CD4-positive, alpha-beta memory T cell (primary cell): Measurements from ENCODE around the gene TMEM154. TPM values are rescaled to one million over a fixed set of nuclear protein-coding genes. Genes with fewer than 3 reads are reported as not detected.
A peak's percentile ranks its signal among the peaks of the same experiment; 100 is the strongest.

Source experiments
- CTCF ChIA-PET: fragments of 350-600 bp; sonication (Branson Sonifier 250); formaldehyde crosslinking; loops from one replicate; lab custom pipeline; 2021; ENCODE audit warnings: inconsistent platforms; ENCODE audit not compliant: partially characterized antibody; lab: Charles Lee
- POLR2A ChIA-PET: fragments of 350-600 bp; sonication (Branson Sonifier 250); formaldehyde crosslinking; loops from one replicate; lab custom pipeline; 2021; ENCODE audit not compliant: partially characterized antibody; lab: Charles Lee
- DNase-seq, 5 donors: peaks; one replicate each; pipeline versions ENCODE4 v3.0.0 to v3.0.0-alpha.2; 2020 to 2022; ENCODE audit warnings: mixed read lengths in 1 of 5
- H3K27ac ChIP-seq: one replicate; pipeline ENCODE4 v1.7.0; 2013; ENCODE audit warnings: low read depth, low read length
- H3K27me3 ChIP-seq: 2 replicates; pipeline ENCODE4 v1.7.0; 2013; ENCODE audit warnings: mild to moderate bottlenecking, low read length, moderate library complexity; ENCODE audit not compliant: insufficient read depth
- H3K36me3 ChIP-seq: 2 replicates; pipeline ENCODE4 v1.7.0; 2013; ENCODE audit warnings: mild to moderate bottlenecking, low read length, moderate library complexity; ENCODE audit not compliant: insufficient read depth
- H3K4me1 ChIP-seq: 2 replicates; pipeline ENCODE4 v1.7.0; 2013; ENCODE audit warnings: mild to moderate bottlenecking, low read length, moderate library complexity; ENCODE audit not compliant: insufficient read depth
- H3K4me3 ChIP-seq, 2 donors: one replicate each; pipeline ENCODE4 v1.7.0; 2013; ENCODE audit warnings: low read length in 2 of 2, mild to moderate bottlenecking in 1 of 2
- H3K9me3 ChIP-seq, 2 donors: one replicate each; pipeline ENCODE4 v1.7.0; 2013; ENCODE audit warnings: low read length in 2 of 2, control low read depth in 1 of 2; ENCODE audit not compliant: control insufficient read depth in 1 of 2
- H3K27ac Mint-ChIP-seq, 7 donors: one replicate each; pipeline ENCODE4 v1.8.0; 2020 to 2021; ENCODE audit warnings: mixed read lengths in 7 of 7, mild to moderate bottlenecking in 6 of 7, inconsistent platforms in 3 of 7, moderate library complexity in 3 of 7
- H3K27me3 Mint-ChIP-seq, 2 donors: one replicate each; pipeline ENCODE4 v1.8.0; 2020 to 2021; ENCODE audit warnings: mixed read lengths in 2 of 2
- H3K36me3 Mint-ChIP-seq, 2 donors: one replicate each; pipeline ENCODE4 v1.8.0; 2020 to 2021; ENCODE audit warnings: mixed read lengths in 2 of 2, inconsistent platforms in 1 of 2, mild to moderate bottlenecking in 1 of 2
- H3K4me1 Mint-ChIP-seq, 4 donors: one replicate each; pipeline ENCODE4 v1.8.0; 2020 to 2021; ENCODE audit warnings: mixed read lengths in 4 of 4, mild to moderate bottlenecking in 1 of 4
- H3K4me3 Mint-ChIP-seq, 8 donors: one replicate each; pipeline ENCODE4 v1.8.0; 2020 to 2021; ENCODE audit warnings: mixed read lengths in 8 of 8, mild to moderate bottlenecking in 7 of 8, moderate library complexity in 6 of 8, inconsistent platforms in 3 of 8
- H3K9me3 Mint-ChIP-seq, 8 donors: one replicate each; pipeline ENCODE4 v1.8.0; 2020 to 2021; ENCODE audit warnings: mixed read lengths in 8 of 8, mild to moderate bottlenecking in 5 of 8, inconsistent platforms in 3 of 8, moderate library complexity in 1 of 8
- intact Hi-C: fragments of 100-400 bp; cut with micrococcal nuclease; formaldehyde crosslinking; loops from one replicate; pipeline ENCODE4 v1.15.1; 2023
- polyA plus RNA-seq, 2 donors: library from polyadenylated mRNA; unstranded; fragments of 300-500 nt; fragmentation: Illumina TruSeq; gene quantifications; one replicate each; pipeline ENCODE4 v1.2.3, GENCODE V29; 2021
- total RNA-seq, 2 experiments: library from RNA; stranded (reverse); gene quantifications; one replicate each; pipeline ENCODE4 v1.2.3, GENCODE V29; 2021

Gene TMEM154
- total and polyA plus RNA-seq, 4 experiments from 2014 or later: 35.2 to 46.7 (median 40.3) TPM

DNA sequence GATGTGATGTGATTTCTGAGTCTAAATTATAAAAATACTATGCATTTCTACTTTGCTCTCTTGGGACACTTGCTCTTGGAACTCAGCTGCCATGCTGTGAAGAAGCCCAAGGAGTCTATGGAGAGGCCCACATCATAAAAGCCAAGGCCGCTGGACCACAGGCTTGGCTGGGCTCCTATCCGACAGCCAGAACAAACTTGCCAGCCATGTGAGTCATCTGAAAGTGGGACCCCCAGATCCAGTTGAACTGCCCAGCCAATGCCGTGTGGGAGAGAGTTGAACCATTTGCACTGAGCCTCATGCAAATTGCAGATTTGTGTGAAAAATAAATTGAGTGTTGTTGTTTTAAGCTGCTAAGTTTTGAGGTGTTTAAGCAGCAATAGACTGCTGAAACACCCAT is 60.2 kb downstream of the TMEM154 start:
- Histone ChIP-seq H3K27ac (no peak overlapping the region), H3K4me1 (no peaks in the 10 kb centered on the region), H3K9me3 (no peaks in the 10 kb centered on the region), H3K36me3 (no peaks in the 10 kb centered on the region), H3K27me3 (no peaks in the 10 kb centered on the region), H3K4me3 (no peak overlapping the region)
- peaks cover 2 to 8% of the 10 kb centered on the region in 2 donors for H3K27me3 Mint-ChIP-seq
- H3K36me3 Mint-ChIP-seq: peaks cover 0 to 3% of the 10 kb centered on the region in 2 donors
- no peak for DNase-seq
- CTCF ChIA-PET: no interaction called here
- POLR2A ChIA-PET: interaction anchor here (2.7 kb wide), 1 partner anchor 83 kb away, joined by 8 read pairs; the partner anchor contains the start of gene FBXW7
- no peak overlapping the region for H3K4me3 Mint-ChIP-seq
- no peaks in the 10 kb centered on the region for H3K4me1 Mint-ChIP-seq
- H3K9me3 Mint-ChIP-seq: no peaks in the 10 kb centered on the region
- intact Hi-C loops: no loop called here
- no peak overlapping the region for H3K27ac Mint-ChIP-seq

DNA sequence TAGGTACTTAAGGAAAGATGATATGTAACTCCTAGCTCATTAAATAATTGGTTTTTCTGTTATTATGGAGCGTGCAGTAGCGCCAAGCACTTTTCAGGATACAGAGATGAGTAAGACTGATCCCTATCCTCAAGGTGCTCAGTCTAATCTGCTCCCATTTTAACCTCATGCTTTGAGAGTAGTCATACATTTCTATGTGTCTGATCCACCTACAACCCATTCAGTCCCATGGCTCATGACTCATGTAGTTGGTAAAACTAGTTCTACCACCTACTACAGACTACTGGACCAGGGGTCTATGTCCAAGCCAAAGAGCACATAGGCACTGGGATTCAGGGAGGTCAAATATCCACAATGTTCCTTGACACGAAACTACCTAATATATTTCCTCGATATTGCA is 60.8 kb downstream of the TMEM154 start:
- Mint-ChIP-seq H3K27ac (no peak overlapping the region), H3K9me3 (no peaks in the 10 kb centered on the region), H3K27me3 (peaks cover 2 to 8% of the 10 kb centered on the region in 2 donors), H3K4me3 (no peak overlapping the region), H3K36me3 (peaks cover 0 to 3% of the 10 kb centered on the region in 2 donors), H3K4me1 (no peaks in the 10 kb centered on the region)
- no peaks in the 10 kb centered on the region for H3K27me3 ChIP-seq
- no peak overlapping the region for H3K4me3 ChIP-seq
- no peaks in the 10 kb centered on the region for H3K4me1 ChIP-seq
- no peaks in the 10 kb centered on the region for H3K9me3 ChIP-seq
- ChIA-PET CTCF (no interaction called here), POLR2A (interaction anchor here (2.7 kb wide), 1 partner anchor 83 kb away, joined by 8 read pairs; the partner anchor contains the start of gene FBXW7)
- no peaks in the 10 kb centered on the region for H3K36me3 ChIP-seq
- intact Hi-C loops: no loop called here
- no peak overlapping the region for H3K27ac ChIP-seq
- DNase-seq: no peak

DNA sequence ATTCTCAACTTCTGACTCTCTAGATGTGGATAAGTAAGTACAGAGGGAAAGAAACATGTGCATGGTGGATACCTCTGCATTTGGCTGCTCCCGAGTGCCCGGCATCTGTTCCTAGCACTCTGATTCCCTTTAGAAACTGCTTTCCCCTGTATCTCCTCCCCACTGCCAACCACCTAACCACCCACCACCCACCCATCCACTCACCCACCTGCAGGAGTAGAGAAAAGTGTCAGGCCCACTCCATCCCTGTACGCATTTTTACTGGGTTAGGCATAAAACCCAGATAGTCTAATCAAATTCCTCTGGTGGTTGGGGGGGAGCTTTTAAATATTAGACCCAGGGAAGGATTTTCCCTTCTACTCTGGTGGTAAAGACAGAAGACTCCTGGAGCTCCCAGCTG is 63.0 kb downstream of the TMEM154 start:
- no peaks in the 10 kb centered on the region for H3K4me1 ChIP-seq
- Mint-ChIP-seq H3K27me3 (peaks cover 2 to 8% of the 10 kb centered on the region in 2 donors), H3K27ac (peak overlapping the region in 1 of 7 donors; percentile 37), H3K9me3 (no peaks in the 10 kb centered on the region), H3K4me3 (no peak overlapping the region), H3K4me1 (no peaks in the 10 kb centered on the region), H3K36me3 (peaks cover 0 to 3% of the 10 kb centered on the region in 2 donors)
- intact Hi-C loops: no loop called here
- POLR2A ChIA-PET: no interaction called here
- no peak for DNase-seq
- no peaks in the 10 kb centered on the region for H3K9me3 ChIP-seq
- no peaks in the 10 kb centered on the region for H3K36me3 ChIP-seq
- no peaks in the 10 kb centered on the region for H3K27me3 ChIP-seq
- CTCF ChIA-PET: no interaction called here
- no peak overlapping the region for H3K27ac ChIP-seq
- no peak overlapping the region for H3K4me3 ChIP-seq

DNA sequence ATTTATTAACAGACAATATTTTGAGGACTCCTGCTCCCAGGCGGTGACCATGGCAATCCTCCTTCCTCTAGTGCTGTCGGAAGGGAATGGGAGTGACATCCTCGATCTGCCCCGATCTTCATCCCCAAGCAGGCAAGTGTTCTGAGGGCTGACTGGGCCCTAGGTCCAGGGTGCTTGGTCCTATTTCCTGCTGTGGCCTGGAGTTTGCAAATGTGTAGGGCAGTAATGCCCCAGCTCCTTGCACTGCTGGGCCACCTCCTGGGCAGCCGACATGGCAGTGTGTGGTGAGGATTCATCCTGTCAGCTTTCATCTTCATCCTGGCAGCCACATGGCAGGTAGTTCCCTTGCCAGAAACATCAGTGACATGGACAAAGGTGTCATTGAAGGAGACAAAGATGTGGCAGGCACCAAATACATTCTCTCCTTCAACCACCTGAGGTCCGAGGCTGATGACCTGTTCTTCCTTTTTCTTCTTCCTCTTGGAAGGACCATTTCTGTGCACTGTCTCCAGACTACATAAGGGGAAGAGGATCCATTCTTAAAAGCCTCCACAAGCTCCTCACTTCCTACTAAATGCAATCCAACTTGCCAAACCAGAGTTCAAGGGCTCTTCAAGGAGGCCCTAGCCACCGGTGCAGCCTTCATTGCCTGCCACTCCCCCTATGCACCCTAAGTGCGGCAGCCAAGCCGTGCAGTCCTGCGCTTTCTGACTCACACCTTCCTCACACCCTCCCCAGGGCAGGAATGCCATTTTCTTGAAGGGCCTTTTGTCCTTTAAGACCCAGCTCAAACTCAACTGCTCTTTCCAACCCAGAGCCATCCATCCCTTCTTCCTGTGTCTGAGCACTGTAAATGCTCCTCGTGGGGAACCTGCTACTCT is 65.7 kb downstream of the TMEM154 start:
- CTCF ChIA-PET: interaction anchor here (1.1 kb wide), 1 partner anchor 113 kb away, joined by 3 read pairs; no protein-coding TSS in a partner anchor
- Mint-ChIP-seq H3K9me3 (no peaks in the 10 kb centered on the region), H3K4me1 (peaks cover 0 to 8% (median under 1%) of the 10 kb centered on the region in 4 donors), H3K27ac (no peak overlapping the region), H3K36me3 (no peaks in the 10 kb centered on the region), H3K4me3 (no peak overlapping the region), H3K27me3 (peaks cover 2 to 8% of the 10 kb centered on the region in 2 donors)
- no peaks in the 10 kb centered on the region for H3K9me3 ChIP-seq
- POLR2A ChIA-PET: interaction anchor here (1.1 to 1.4 kb wide), 2 partner anchors 78 kb away, joined by 3 to 4 read pairs; partner anchors contain the start of gene FBXW7
- H3K27ac ChIP-seq: no peak overlapping the region
- no peaks in the 10 kb centered on the region for H3K36me3 ChIP-seq
- no peaks in the 10 kb centered on the region for H3K4me1 ChIP-seq
- H3K27me3 ChIP-seq: no peaks in the 10 kb centered on the region
- no peak overlapping the region for H3K4me3 ChIP-seq
- DNase-seq: no peak
- intact Hi-C loops: no loop called here

DNA sequence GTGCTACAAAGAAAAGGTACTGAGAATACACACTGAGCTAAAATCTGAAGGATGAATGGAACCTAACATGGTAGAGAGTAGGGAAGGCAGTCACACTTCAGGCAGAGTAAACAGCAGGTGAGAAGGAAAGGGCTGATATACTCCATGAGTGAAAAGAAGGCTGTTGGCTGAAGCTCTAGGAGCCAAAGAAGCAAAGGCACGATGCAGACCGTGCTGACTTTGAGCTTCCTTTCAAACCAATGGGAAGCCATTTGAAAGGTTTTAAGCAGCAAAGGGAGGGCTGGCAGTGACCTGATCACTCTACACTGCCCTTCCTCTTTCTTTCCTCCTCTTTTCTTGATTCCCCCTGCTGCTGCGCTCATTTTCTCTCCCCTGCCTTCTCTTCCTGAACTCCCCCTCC is 66.4 kb downstream of the TMEM154 start:
- CTCF ChIA-PET: interaction anchor here (1.1 kb wide), 1 partner anchor 112 kb away, joined by 3 read pairs; no protein-coding TSS in a partner anchor
- H3K4me3 ChIP-seq: no peak overlapping the region
- no peaks in the 10 kb centered on the region for H3K36me3 Mint-ChIP-seq
- H3K9me3 Mint-ChIP-seq: no peaks in the 10 kb centered on the region
- H3K4me1 ChIP-seq: no peaks in the 10 kb centered on the region
- H3K27me3 Mint-ChIP-seq: peaks cover 2 to 8% of the 10 kb centered on the region in 2 donors
- no peaks in the 10 kb centered on the region for H3K27me3 ChIP-seq
- H3K36me3 ChIP-seq: no peaks in the 10 kb centered on the region
- no peak overlapping the region for H3K4me3 Mint-ChIP-seq
- peak overlapping the region in 1 of 7 donors; percentile 61 for H3K27ac Mint-ChIP-seq
- H3K4me1 Mint-ChIP-seq: peaks cover 0 to 8% (median under 1%) of the 10 kb centered on the region in 4 donors
- no peak overlapping the region for H3K27ac ChIP-seq
- intact Hi-C loops: no loop called here
- no peak for DNase-seq
- no peaks in the 10 kb centered on the region for H3K9me3 ChIP-seq
- POLR2A ChIA-PET: interaction anchor here (1.1 kb wide), 1 partner anchor 78 kb away, joined by 4 read pairs; the partner anchor contains the start of gene FBXW7

DNA sequence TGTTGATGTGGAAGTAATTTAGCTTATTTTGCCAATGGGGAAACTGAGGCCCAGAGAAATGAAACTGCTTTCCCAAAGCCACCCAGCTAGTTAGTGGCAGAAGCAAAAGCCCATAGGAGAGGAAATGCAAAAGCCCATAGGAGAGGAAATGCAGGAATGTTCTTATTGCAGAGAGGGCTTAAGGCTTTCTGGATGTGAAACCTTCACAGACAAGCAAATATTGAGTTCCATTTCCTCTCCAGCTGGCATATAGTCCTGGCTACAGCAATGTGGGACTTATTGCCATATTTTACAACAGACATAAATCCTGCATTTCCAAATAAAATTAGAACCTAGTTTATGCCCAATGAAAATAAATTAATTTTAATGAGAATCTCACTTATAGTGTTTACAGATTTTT is 69.7 kb downstream of the TMEM154 start:
- Mint-ChIP-seq H3K9me3 (no peaks in the 10 kb centered on the region), H3K4me3 (no peak overlapping the region), H3K4me1 (peaks cover 5 to 21% (median 10%) of the 10 kb centered on the region in 4 donors), H3K27ac (peak overlapping the region in 1 of 7 donors; percentile 39), H3K27me3 (peaks cover 0 to 5% of the 10 kb centered on the region in 2 donors), H3K36me3 (no peaks in the 10 kb centered on the region)
- CTCF ChIA-PET: no interaction called here
- intact Hi-C loops: no loop called here
- peaks cover 15% of the 10 kb centered on the region for H3K4me1 ChIP-seq
- no peak overlapping the region for H3K27ac ChIP-seq
- no peaks in the 10 kb centered on the region for H3K36me3 ChIP-seq
- no peak for DNase-seq
- no peak overlapping the region for H3K4me3 ChIP-seq
- POLR2A ChIA-PET: interaction anchor here (6.2 kb wide), 1 partner anchor 73 kb away, joined by 44 read pairs; the partner anchor contains the start of gene FBXW7
- H3K27me3 ChIP-seq: no peaks in the 10 kb centered on the region
- H3K9me3 ChIP-seq: no peaks in the 10 kb centered on the region

DNA sequence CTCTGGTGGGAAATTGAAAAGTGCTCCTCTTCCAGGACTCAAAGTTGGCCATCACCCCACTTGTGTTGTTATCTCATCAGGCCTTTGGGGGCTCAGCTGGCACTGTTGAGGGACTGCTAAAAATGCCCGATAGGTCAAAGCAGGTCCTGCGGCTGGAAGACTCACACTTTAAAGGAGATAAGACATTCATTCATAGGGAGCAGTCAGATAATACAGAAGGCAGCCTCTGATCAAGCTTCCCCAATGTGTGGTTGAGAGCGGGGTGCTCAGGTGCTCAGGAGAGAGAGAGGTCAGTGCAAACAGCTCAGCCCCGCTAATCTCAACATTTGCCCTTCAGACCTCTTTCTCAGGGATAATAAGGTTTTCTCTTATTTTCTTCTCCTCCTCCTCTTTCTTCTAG is 70.3 kb downstream of the TMEM154 start:
- H3K27me3 Mint-ChIP-seq: no peaks in the 10 kb centered on the region
- no peaks in the 10 kb centered on the region for H3K36me3 Mint-ChIP-seq
- H3K4me1 ChIP-seq: peaks cover 15% of the 10 kb centered on the region
- no peak overlapping the region for H3K4me3 ChIP-seq
- H3K27me3 ChIP-seq: no peaks in the 10 kb centered on the region
- H3K9me3 ChIP-seq: no peaks in the 10 kb centered on the region
- no peaks in the 10 kb centered on the region for H3K36me3 ChIP-seq
- no peaks in the 10 kb centered on the region for H3K9me3 Mint-ChIP-seq
- H3K27ac Mint-ChIP-seq: peak overlapping the region in 2 of 7 donors; percentile 16 to 42
- ChIA-PET POLR2A (interaction anchor here (6.2 kb wide), 1 partner anchor 73 kb away, joined by 44 read pairs; the partner anchor contains the start of gene FBXW7), CTCF (interaction anchor here (1.6 kb wide), 1 partner anchor 30 kb away, joined by 5 read pairs; no protein-coding TSS in a partner anchor)
- no peak for DNase-seq
- H3K4me1 Mint-ChIP-seq: peaks cover 5 to 21% (median 10%) of the 10 kb centered on the region in 4 donors
- intact Hi-C loops: no loop called here
- no peak overlapping the region for H3K27ac ChIP-seq
- H3K4me3 Mint-ChIP-seq: no peak overlapping the region
